Measurements from ENCODE around the gene BRMS1.

BRMS1 gene

GRCh38 chr11:66373265-66373664 is 28.4 kb upstream of the BRMS1 start:
- H3K36me3 ChIP-seq (ENCODE audit: control insufficient read depth in 1 of 2, insufficient read depth in 2 of 2, low read length in 2 of 2), result peaks cover 7 to 13% of the 10 kb centered on the region in 2 experiments
- H4K8ac ChIP-seq (ENCODE audit: low read depth, low read length), result no peak overlapping the region
- H3K9ac ChIP-seq (ENCODE audit: low read length), result no peak overlapping the region
- H3K9me3 ChIP-seq (ENCODE audit: insufficient read depth, low read depth, low read length), result no peaks in the 10 kb centered on the region
- no peak overlapping the region for H2AFZ ChIP-seq (ENCODE audit: insufficient read depth, low read length, poor library complexity)
- H3K14ac ChIP-seq (ENCODE audit: low read length), result no peak overlapping the region
- peak overlapping the region; percentile 21 for H3K23ac ChIP-seq (ENCODE audit: low read length)
- no peak overlapping the region for H2BK120ac ChIP-seq (ENCODE audit: insufficient read depth, low read length, poor library complexity)
- WGBS (ENCODE audit: extremely low coverage, insufficient coverage, insufficient read length), result no CpG with 5 or more reads among the region's 5 CpGs
- no peak overlapping the region for H4K91ac ChIP-seq (ENCODE audit: low read depth, low read length)
- H3K18ac ChIP-seq (ENCODE audit: low read length), result no peak overlapping the region
- H3K4me2 ChIP-seq (ENCODE audit: low read length), result no peak overlapping the region
- peak overlapping the region; percentile 79 for H2BK12ac ChIP-seq (ENCODE audit: low read length)
- no peak overlapping the region for H3K4me3 ChIP-seq (ENCODE audit: low read depth, low read length)
- no peak overlapping the region for H2AK5ac ChIP-seq (ENCODE audit: low read length)
- H3K27me3 ChIP-seq (ENCODE audit: insufficient read depth, low read length), result no peaks in the 10 kb centered on the region
- no peak overlapping the region for H2BK5ac ChIP-seq (ENCODE audit: low read depth, low read length, poor library complexity)
- DNase-seq, result no peak
- H3K79me1 ChIP-seq (ENCODE audit: low read length), result peaks cover 16% of the 10 kb centered on the region
- H3K4me1 ChIP-seq (ENCODE audit: control insufficient read depth in 1 of 2, insufficient read depth in 2 of 2, low read length in 2 of 2), result peaks cover 11% of the 10 kb centered on the region in 2 experiments
- H3K4ac ChIP-seq (ENCODE audit: low read depth, low read length), result no peak overlapping the region
- peaks cover 10% of the 10 kb centered on the region for H3K79me2 ChIP-seq (ENCODE audit: control insufficient read depth, insufficient read depth, low read length, poor library complexity)
- peak overlapping the region; percentile 0 for H4K12ac ChIP-seq (ENCODE audit: low read depth, low read length)
- H3K27ac ChIP-seq (ENCODE audit: low read depth, low read length), result no peak overlapping the region

GRCh38 chr11:66371627-66372415 is 26.9 kb upstream of the BRMS1 start, which contains the start of gene SLC29A2:
SLC29A2 (minus strand) TSS chr11:66371760; CDS start chr11:66371591, 169 bp downstream.
- no CpG with 5 or more reads among the region's 72 CpGs for WGBS (ENCODE audit: extremely low coverage, insufficient coverage, insufficient read length)
- Histone ChIP-seq H3K4ac (ENCODE audit: low read depth, low read length) (peak within 1 kb of the TSS; percentile 67), H3K4me1 (ENCODE audit: control insufficient read depth in 1 of 2, insufficient read depth in 2 of 2, low read length in 2 of 2) (peaks cover 11% of the 10 kb centered on the region in 2 experiments), H3K36me3 (ENCODE audit: control insufficient read depth in 1 of 2, insufficient read depth in 2 of 2, low read length in 2 of 2) (peaks cover 19% of the 10 kb centered on the region in 2 experiments), H4K12ac (ENCODE audit: low read depth, low read length) (peak within 1 kb of the TSS; percentile 94), H4K8ac (ENCODE audit: low read depth, low read length) (peak within 1 kb of the TSS; percentile 85), H2BK12ac (ENCODE audit: low read length) (peak within 1 kb of the TSS; percentile 61), H3K27me3 (ENCODE audit: insufficient read depth, low read length) (no peaks in the 10 kb centered on the region), H3K4me2 (ENCODE audit: low read length) (peak within 1 kb of the TSS; percentile 94), H2BK120ac (ENCODE audit: insufficient read depth, low read length, poor library complexity) (peak within 1 kb of the TSS; percentile 92), H4K91ac (ENCODE audit: low read depth, low read length) (peak within 1 kb of the TSS; percentile 97), H3K14ac (ENCODE audit: low read length) (peak within 1 kb of the TSS; percentile 89), H2AFZ (ENCODE audit: insufficient read depth, low read length, poor library complexity) (peak within 1 kb of the TSS; percentile 89), H3K23ac (ENCODE audit: low read length) (no peak within 1 kb of the TSS), H3K9me3 (ENCODE audit: insufficient read depth, low read depth, low read length) (no peaks in the 10 kb centered on the region), H2BK5ac (ENCODE audit: low read depth, low read length, poor library complexity) (peak within 1 kb of the TSS; percentile 98), H3K27ac (ENCODE audit: low read depth, low read length) (peak within 1 kb of the TSS; percentile 94), H3K18ac (ENCODE audit: low read length) (peak within 1 kb of the TSS; percentile 93), H3K4me3 (ENCODE audit: low read depth, low read length) (peak within 1 kb of the TSS; percentile 91), H3K79me2 (ENCODE audit: control insufficient read depth, insufficient read depth, low read length, poor library complexity) (peaks cover 10% of the 10 kb centered on the region), H3K9ac (ENCODE audit: low read length) (peak within 1 kb of the TSS; percentile 81), H3K79me1 (ENCODE audit: low read length) (peaks cover 16% of the 10 kb centered on the region), H2AK5ac (ENCODE audit: low read length) (peak within 1 kb of the TSS; percentile 61)
- peak; percentile 76 to 89 for DNase-seq

DNA sequence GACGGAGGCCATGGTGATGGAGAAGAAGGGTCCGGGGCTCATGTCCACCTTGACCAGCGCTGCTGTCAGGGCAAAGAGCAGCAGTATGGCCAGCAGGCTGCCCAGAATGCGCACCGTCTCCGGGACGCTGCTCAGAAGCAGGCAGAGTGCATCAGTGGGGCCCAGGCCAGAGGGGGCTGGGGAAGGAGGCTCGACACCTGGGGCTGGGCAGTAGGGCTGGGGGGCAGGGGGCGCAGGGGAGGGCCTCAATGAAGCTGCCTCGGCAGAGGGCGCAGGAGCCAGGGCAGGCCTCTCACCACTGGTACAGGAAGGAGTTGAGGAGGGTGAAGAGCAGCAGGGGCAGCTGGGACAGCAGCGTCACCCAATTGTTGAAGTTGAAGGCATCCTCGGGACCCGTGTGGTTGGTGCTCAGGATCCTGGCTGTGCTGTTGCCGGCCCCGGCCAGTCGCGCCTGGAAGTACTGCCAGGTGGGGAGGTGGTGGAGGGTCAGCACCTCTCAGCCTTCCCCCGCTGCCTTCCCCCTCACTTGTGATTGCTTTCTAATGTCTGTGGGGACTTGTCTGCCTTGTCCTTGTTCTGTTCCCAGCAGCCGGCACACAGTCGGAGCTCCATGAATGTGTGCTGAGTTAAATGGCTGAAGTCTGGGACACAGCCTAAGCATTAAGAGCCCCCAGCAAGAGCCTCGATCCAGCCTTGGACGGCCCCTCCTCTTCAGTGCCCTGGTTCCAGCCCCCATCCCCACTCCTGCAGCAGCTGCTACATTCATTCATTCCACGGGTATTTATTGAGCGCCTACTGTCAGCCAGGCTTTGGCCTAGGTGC is 24.4 kb upstream of the BRMS1 start:
- H2BK5ac ChIP-seq (ENCODE audit: low read depth, low read length, poor library complexity), result no peak overlapping the region
- H4K12ac ChIP-seq (ENCODE audit: low read depth, low read length), result no peak overlapping the region
- H3K4me1 ChIP-seq (ENCODE audit: control insufficient read depth in 1 of 2, insufficient read depth in 2 of 2, low read length in 2 of 2), result peaks cover 11 to 15% of the 10 kb centered on the region in 2 experiments
- DNase-seq, result no peak
- H2AK5ac ChIP-seq (ENCODE audit: low read length), result no peak overlapping the region
- H3K27me3 ChIP-seq (ENCODE audit: insufficient read depth, low read length), result no peaks in the 10 kb centered on the region
- no peak overlapping the region for H2AFZ ChIP-seq (ENCODE audit: insufficient read depth, low read length, poor library complexity)
- no peak overlapping the region for H2BK12ac ChIP-seq (ENCODE audit: low read length)
- H3K79me2 ChIP-seq (ENCODE audit: control insufficient read depth, insufficient read depth, low read length, poor library complexity), result peaks cover 10% of the 10 kb centered on the region
- H3K9ac ChIP-seq (ENCODE audit: low read length), result no peak overlapping the region
- H3K27ac ChIP-seq (ENCODE audit: low read depth, low read length), result no peak overlapping the region
- H3K79me1 ChIP-seq (ENCODE audit: low read length), result peaks cover 16% of the 10 kb centered on the region
- no peak overlapping the region for H3K4me2 ChIP-seq (ENCODE audit: low read length)
- no peak overlapping the region for H4K8ac ChIP-seq (ENCODE audit: low read depth, low read length)
- H3K4ac ChIP-seq (ENCODE audit: low read depth, low read length), result no peak overlapping the region
- no peaks in the 10 kb centered on the region for H3K9me3 ChIP-seq (ENCODE audit: insufficient read depth, low read depth, low read length)
- no peak overlapping the region for H2BK120ac ChIP-seq (ENCODE audit: insufficient read depth, low read length, poor library complexity)
- no peak overlapping the region for H4K91ac ChIP-seq (ENCODE audit: low read depth, low read length)
- no peak overlapping the region for H3K14ac ChIP-seq (ENCODE audit: low read length)
- peaks cover 23 to 24% of the 10 kb centered on the region in 2 experiments for H3K36me3 ChIP-seq (ENCODE audit: control insufficient read depth in 1 of 2, insufficient read depth in 2 of 2, low read length in 2 of 2)
- WGBS (ENCODE audit: extremely low coverage, insufficient coverage, insufficient read length), result no CpG with 5 or more reads among the region's 25 CpGs
- H3K18ac ChIP-seq (ENCODE audit: low read length), result no peak overlapping the region
- H3K23ac ChIP-seq (ENCODE audit: low read length), result no peak overlapping the region
- no peak overlapping the region for H3K4me3 ChIP-seq (ENCODE audit: low read depth, low read length)

GRCh38 chr11:66368484-66368883 is 23.6 kb upstream of the BRMS1 start:
- no peak overlapping the region for H3K18ac ChIP-seq (ENCODE audit: low read length)
- no peaks in the 10 kb centered on the region for H3K27me3 ChIP-seq (ENCODE audit: insufficient read depth, low read length)
- no peak overlapping the region for H3K4ac ChIP-seq (ENCODE audit: low read depth, low read length)

More at GRCh38 chr11:66368484-66368883, 23.6 kb upstream of the BRMS1 start:
- Histone ChIP-seq H4K91ac (ENCODE audit: low read depth, low read length) (no peak overlapping the region), H3K79me1 (ENCODE audit: low read length) (peaks cover 16% of the 10 kb centered on the region), H3K4me2 (ENCODE audit: low read length) (no peak overlapping the region), H4K12ac (ENCODE audit: low read depth, low read length) (no peak overlapping the region), H2BK5ac (ENCODE audit: low read depth, low read length, poor library complexity) (no peak overlapping the region), H2AK5ac (ENCODE audit: low read length) (no peak overlapping the region), H3K4me3 (ENCODE audit: low read depth, low read length) (no peak overlapping the region), H3K27ac (ENCODE audit: low read depth, low read length) (no peak overlapping the region), H3K4me1 (ENCODE audit: control insufficient read depth in 1 of 2, insufficient read depth in 2 of 2, low read length in 2 of 2) (peaks cover 11 to 15% of the 10 kb centered on the region in 2 experiments), H3K9ac (ENCODE audit: low read length) (no peak overlapping the region), H3K9me3 (ENCODE audit: insufficient read depth, low read depth, low read length) (no peaks in the 10 kb centered on the region), H2AFZ (ENCODE audit: insufficient read depth, low read length, poor library complexity) (no peak overlapping the region), H3K36me3 (ENCODE audit: control insufficient read depth in 1 of 2, insufficient read depth in 2 of 2, low read length in 2 of 2) (peaks cover 23 to 26% of the 10 kb centered on the region in 2 experiments), H3K23ac (ENCODE audit: low read length) (no peak overlapping the region), H2BK12ac (ENCODE audit: low read length) (no peak overlapping the region), H3K14ac (ENCODE audit: low read length) (no peak overlapping the region), H2BK120ac (ENCODE audit: insufficient read depth, low read length, poor library complexity) (no peak overlapping the region), H3K79me2 (ENCODE audit: control insufficient read depth, insufficient read depth, low read length, poor library complexity) (peaks cover 10% of the 10 kb centered on the region), H4K8ac (ENCODE audit: low read depth, low read length) (no peak overlapping the region)
- no CpG with 5 or more reads among the region's 6 CpGs for WGBS (ENCODE audit: extremely low coverage, insufficient coverage, insufficient read length)
- no peak for DNase-seq

Measured in trophoblast cell (in vitro differentiated cells and primary cell).